Measurements from ENCODE around the gene FMC1. TPM values are rescaled to one million over a fixed set of nuclear protein-coding genes. Genes with fewer than 3 reads are reported as not detected.

FMC1 gene
- total and polyA plus RNA-seq, 2 experiments from 2014 or later = 9.5 to 35.1 TPM

DNA sequence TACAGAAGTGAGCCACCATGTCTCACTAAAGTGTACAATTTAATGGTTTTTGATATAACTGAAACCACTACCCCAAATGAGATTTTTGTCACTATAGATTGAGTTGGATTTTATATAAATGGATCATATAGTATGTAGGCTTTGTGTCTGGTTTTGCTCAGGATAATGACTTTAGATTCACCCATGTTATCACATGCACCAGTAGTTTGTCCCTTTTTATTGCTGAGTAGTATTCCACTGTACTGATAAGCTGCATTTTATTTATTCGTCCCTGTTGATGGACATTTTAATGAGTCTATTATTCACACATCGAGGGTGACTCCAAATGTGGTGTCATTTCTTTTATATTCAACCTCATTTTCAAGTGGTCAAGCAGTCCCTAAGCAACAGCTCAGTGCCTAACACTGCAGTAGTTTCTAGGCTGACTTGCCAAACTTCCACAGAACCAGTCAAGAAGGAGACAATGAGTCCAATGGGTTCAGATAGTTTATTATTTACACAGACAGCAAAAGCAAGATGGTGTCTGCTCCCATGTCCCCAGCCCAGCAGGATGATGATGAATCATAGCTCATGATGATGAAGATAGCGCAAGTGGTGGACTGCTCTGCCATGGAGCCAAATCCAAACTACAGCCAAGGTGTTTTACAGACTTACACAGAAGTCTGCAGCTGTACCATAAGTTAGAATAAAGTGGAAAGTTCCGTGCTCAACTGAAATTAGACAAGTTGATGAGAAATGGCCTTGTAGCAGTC, 6.6 kb upstream of the FMC1 start:
- WGBS, 2 experiments (ENCODE audit: low coverage in 1 of 2, low lambda C conversion rate in 2 of 2, missing lambda C conversion rate in 2 of 2) = 59 to 60% methylated on average over 4 of the region's 4 CpGs
- H3K79me2 ChIP-seq (ENCODE audit: insufficient read depth) = no peaks in the 10 kb centered on the region
- DNase-seq = no peak

GRCh38 chr7:139339025-139339424, 2.1 kb upstream of the FMC1 start:
- H3K27ac ChIP-seq = no peak overlapping the region
- no peaks in the 10 kb centered on the region for H3K27me3 ChIP-seq (replicated peaks; ENCODE audit: insufficient read depth)
- H3K9me2 ChIP-seq (ENCODE audit: insufficient read depth) = no peaks in the 10 kb centered on the region
- H3K9ac ChIP-seq = no peak overlapping the region
- no peak overlapping the region for H3K4me2 ChIP-seq (ENCODE audit: unreplicated experiment)
- H3K79me2 ChIP-seq (ENCODE audit: insufficient read depth) = peaks cover 21% of the 10 kb centered on the region
- peaks cover 18% of the 10 kb centered on the region for H3F3A ChIP-seq (ENCODE audit: insufficient read depth)
- H3K9me3 ChIP-seq (ENCODE audit: low read depth) = no peaks in the 10 kb centered on the region
- H4K20me1 ChIP-seq (ENCODE audit: insufficient read depth) = no peaks in the 10 kb centered on the region
- 0 out of 2 replicates have a peak, but pooled peaks cover 6% of the 10 kb centered on the region for H3K4me1 ChIP-seq (ENCODE audit: insufficient read depth)
- H3K36me3 ChIP-seq (ENCODE audit: low read depth) = no peaks in the 10 kb centered on the region
- TF ChIP-seq EZH2phosphoT487 (IDR thresholded peaks at IDR 0.05; ENCODE audit: insufficient read depth, low read depth) (no peak), EZH2 (IDR thresholded peaks at IDR 0.05; ENCODE audit: insufficient read depth, poor library complexity, severe bottlenecking) (no peak)
- 74 to 83% methylated on average over 2 of the region's 2 CpGs for WGBS, 2 experiments (ENCODE audit: low coverage in 1 of 2, low lambda C conversion rate in 2 of 2, missing lambda C conversion rate in 2 of 2)
- no peak overlapping the region for H3K4me3 ChIP-seq
- DNase-seq = no peak
- 0 out of 2 replicates have a peak overlapping the region, but pooled peaks have one; percentile 98 for H2AFZ ChIP-seq
- in situ Hi-C loops (cut with MboI) = no loop called here

More for the DNA sequence above, 6.6 kb upstream of the FMC1 start:
- no peak overlapping the region for H3K4me3 ChIP-seq
- H3K27me3 ChIP-seq (replicated peaks; ENCODE audit: insufficient read depth) = no peaks in the 10 kb centered on the region
- TF ChIP-seq EZH2 (IDR thresholded peaks at IDR 0.05; ENCODE audit: insufficient read depth, poor library complexity, severe bottlenecking) (no peak), EZH2phosphoT487 (IDR thresholded peaks at IDR 0.05; ENCODE audit: insufficient read depth, low read depth) (no peak)
- H3K4me2 ChIP-seq (ENCODE audit: unreplicated experiment) = no peak overlapping the region
- no peaks in the 10 kb centered on the region for H3K9me2 ChIP-seq (ENCODE audit: insufficient read depth)
- H3K36me3 ChIP-seq (ENCODE audit: low read depth) = no peaks in the 10 kb centered on the region
- H3K27ac ChIP-seq = no peak overlapping the region
- H3F3A ChIP-seq (ENCODE audit: insufficient read depth) = peaks cover 9% of the 10 kb centered on the region
- no peak overlapping the region for H2AFZ ChIP-seq
- H4K20me1 ChIP-seq (ENCODE audit: insufficient read depth) = no peaks in the 10 kb centered on the region
- no peaks in the 10 kb centered on the region for H3K9me3 ChIP-seq (ENCODE audit: low read depth)
- H3K4me1 ChIP-seq (ENCODE audit: insufficient read depth) = no peaks in the 10 kb centered on the region
- in situ Hi-C loops (cut with MboI) = no loop called here
- no peak overlapping the region for H3K9ac ChIP-seq

- Histone ChIP-seq H3K36me3 (ENCODE audit: low read depth) (no peaks in the 10 kb centered on the region), H3K9ac (peak overlapping the region; percentile 98), H3K79me2 (ENCODE audit: insufficient read depth) (peaks cover 25% of the 10 kb centered on the region), H3F3A (ENCODE audit: insufficient read depth) (peaks cover 18% of the 10 kb centered on the region), H3K4me1 (ENCODE audit: insufficient read depth) (0 out of 2 replicates have a peak, but pooled peaks cover 6% of the 10 kb centered on the region), H3K4me2 (ENCODE audit: unreplicated experiment) (peak overlapping the region; percentile 10), H2AFZ (peak overlapping the region; percentile 98), H3K27me3 (replicated peaks; ENCODE audit: insufficient read depth) (no peaks in the 10 kb centered on the region), H3K27ac (peak overlapping the region; percentile 99), H3K9me2 (ENCODE audit: insufficient read depth) (no peaks in the 10 kb centered on the region), H3K9me3 (ENCODE audit: low read depth) (no peaks in the 10 kb centered on the region), H4K20me1 (ENCODE audit: insufficient read depth) (no peaks in the 10 kb centered on the region), H3K4me3 (peak overlapping the region; percentile 90)
- in situ Hi-C loops (cut with MboI) = no loop called here
- no peak for DNase-seq
- 62 to 63% methylated on average over 13 of the region's 13 CpGs for WGBS, 2 experiments (ENCODE audit: low coverage in 1 of 2, low lambda C conversion rate in 2 of 2, missing lambda C conversion rate in 2 of 2)
- TF ChIP-seq EZH2 (IDR thresholded peaks at IDR 0.05; ENCODE audit: insufficient read depth, poor library complexity, severe bottlenecking) (no peak), EZH2phosphoT487 (IDR thresholded peaks at IDR 0.05; ENCODE audit: insufficient read depth, low read depth) (no peak)
Measured at GRCh38 chr7:139339698-139340036, 1.5 kb upstream of the FMC1 start.

- Histone ChIP-seq H3K79me2 (ENCODE audit: insufficient read depth) (peaks cover 25% of the 10 kb centered on the region), H3K27ac (peak overlapping the region; percentile 99), H2AFZ (peak overlapping the region; percentile 98), H3K4me3 (peak overlapping the region; percentile 90), H3K9me2 (ENCODE audit: insufficient read depth) (no peaks in the 10 kb centered on the region), H3K4me1 (ENCODE audit: insufficient read depth) (0 out of 2 replicates have a peak, but pooled peaks cover 6% of the 10 kb centered on the region), H3K4me2 (ENCODE audit: unreplicated experiment) (peak overlapping the region; percentile 99), H4K20me1 (ENCODE audit: insufficient read depth) (no peaks in the 10 kb centered on the region), H3K9me3 (ENCODE audit: low read depth) (no peaks in the 10 kb centered on the region), H3F3A (ENCODE audit: insufficient read depth) (peaks cover 18% of the 10 kb centered on the region), H3K9ac (peak overlapping the region; percentile 98), H3K36me3 (ENCODE audit: low read depth) (no peaks in the 10 kb centered on the region), H3K27me3 (replicated peaks; ENCODE audit: insufficient read depth) (no peaks in the 10 kb centered on the region)
- DNase-seq = peak; percentile 99
- WGBS, 2 experiments (ENCODE audit: low coverage in 1 of 2, low lambda C conversion rate in 2 of 2, missing lambda C conversion rate in 2 of 2) = 1 to 2% methylated on average over 46 to 61 of the region's 66 CpGs
- no peak for TF ChIP-seq EZH2phosphoT487 (IDR thresholded peaks at IDR 0.05; ENCODE audit: insufficient read depth, low read depth)
- no peak for TF ChIP-seq EZH2 (IDR thresholded peaks at IDR 0.05; ENCODE audit: insufficient read depth, poor library complexity, severe bottlenecking)
- in situ Hi-C loops (cut with MboI) = no loop called here
Measured at GRCh38 chr7:139340037-139340807, 915 bp upstream of the FMC1 start.

Measured in GM23248 (cell line).